ENCODE measurements around the gene NIPAL1.
"Not testable (repeated sequence)": the region's sequence is repeated elsewhere in the genome, so short reads cannot be mapped to it uniquely, and the experiment has no call there.

The NIPAL1 gene

GRCh38 chr4:48008021-48008596, 8.5 kb upstream of the NIPAL1 start:
- no peak for DNase-seq (ENCODE audit: extremely low read depth, insufficient read length)
- TF ChIP-seq CTCF (IDR thresholded peaks at IDR 0.05; ENCODE audit: insufficient read depth, low read length, poor library complexity, severe bottlenecking): no peak
- Histone ChIP-seq H3K4me3 (replicated peaks; ENCODE audit: low read depth, low read length) (no peak overlapping the region), H3K27me3 (replicated peaks; ENCODE audit: control insufficient read depth, insufficient read depth, low read length) (no peaks in the 10 kb centered on the region), H3K36me3 (ENCODE audit: control insufficient read depth, insufficient read depth, low read length) (no peaks in the 10 kb centered on the region)

GRCh38 chr4:48010906-48011305, 5.7 kb upstream of the NIPAL1 start:
- not testable (repeated sequence) for DNase-seq (ENCODE audit: extremely low read depth, insufficient read length); H3K27me3 ChIP-seq (replicated peaks; ENCODE audit: control insufficient read depth, insufficient read depth, low read length); H3K36me3 ChIP-seq (ENCODE audit: control insufficient read depth, insufficient read depth, low read length); H3K4me3 ChIP-seq (replicated peaks; ENCODE audit: low read depth, low read length)

GRCh38 chr4:48011722-48012121, 4.8 kb upstream of the NIPAL1 start:
- no peaks in the 10 kb centered on the region for H3K36me3 ChIP-seq (ENCODE audit: control insufficient read depth, insufficient read depth, low read length)
- no peak overlapping the region for H3K4me3 ChIP-seq (replicated peaks; ENCODE audit: low read depth, low read length)
- no peak for TF ChIP-seq CTCF (IDR thresholded peaks at IDR 0.05; ENCODE audit: insufficient read depth, low read length, poor library complexity, severe bottlenecking)
- H3K27me3 ChIP-seq (replicated peaks; ENCODE audit: control insufficient read depth, insufficient read depth, low read length): no peaks in the 10 kb centered on the region
- no peak for DNase-seq (ENCODE audit: extremely low read depth, insufficient read length)

GRCh38 chr4:48012824-48013223, 3.7 kb upstream of the NIPAL1 start:
- Histone ChIP-seq H3K36me3 (ENCODE audit: control insufficient read depth, insufficient read depth, low read length) (no peaks in the 10 kb centered on the region), H3K4me3 (replicated peaks; ENCODE audit: low read depth, low read length) (no peak overlapping the region), H3K27me3 (replicated peaks; ENCODE audit: control insufficient read depth, insufficient read depth, low read length) (no peaks in the 10 kb centered on the region)
- no peak for TF ChIP-seq CTCF (IDR thresholded peaks at IDR 0.05; ENCODE audit: insufficient read depth, low read length, poor library complexity, severe bottlenecking)
- DNase-seq (ENCODE audit: extremely low read depth, insufficient read length): no peak

GRCh38 chr4:48015216-48015615, 1.4 kb upstream of the NIPAL1 start:
- H3K4me3 ChIP-seq (replicated peaks; ENCODE audit: low read depth, low read length): no peak overlapping the region
- TF ChIP-seq CTCF (IDR thresholded peaks at IDR 0.05; ENCODE audit: insufficient read depth, low read length, poor library complexity, severe bottlenecking): no peak

GRCh38 chr4:48015678-48016077, 894 bp upstream of the NIPAL1 start:
- Histone ChIP-seq H3K27me3 (replicated peaks; ENCODE audit: control insufficient read depth, insufficient read depth, low read length) (no peaks in the 10 kb centered on the region), H3K4me3 (replicated peaks; ENCODE audit: low read depth, low read length) (no peak overlapping the region), H3K36me3 (ENCODE audit: control insufficient read depth, insufficient read depth, low read length) (no peaks in the 10 kb centered on the region)
- no peak for TF ChIP-seq CTCF (IDR thresholded peaks at IDR 0.05; ENCODE audit: insufficient read depth, low read length, poor library complexity, severe bottlenecking)
- DNase-seq (ENCODE audit: extremely low read depth, insufficient read length): no peak

More at GRCh38 chr4:48015216-48015615, 1.4 kb upstream of the NIPAL1 start:
- H3K36me3 ChIP-seq (ENCODE audit: control insufficient read depth, insufficient read depth, low read length): no peaks in the 10 kb centered on the region
- DNase-seq (ENCODE audit: extremely low read depth, insufficient read length): no peak
- no peaks in the 10 kb centered on the region for H3K27me3 ChIP-seq (replicated peaks; ENCODE audit: control insufficient read depth, insufficient read depth, low read length)

Measured in GM06990 (cell line).